GM12801 (cell line): Measurements from ENCODE around the gene ALAS1.

Experiments used
- CTCF ChIP-seq: IDR thresholded peaks from one replicate; pipeline ENCODE4 v1.5.1; 2011; ENCODE audit warnings: control low read depth; ENCODE audit not compliant: insufficient read length; ENCODE audit errors: extremely low read depth

ALAS1 gene

GRCh38 chr3:52227117-52227516 lies 29.2 kb downstream of the ALAS1 start:
- TF ChIP-seq CTCF, result no peak

- TF ChIP-seq CTCF, result no peak
Observed at GRCh38 chr3:52227766-52228165, 29.8 kb downstream of the ALAS1 start.

- no peak for TF ChIP-seq CTCF
Observed at GRCh38 chr3:52228266-52228665, 30.3 kb downstream of the ALAS1 start.

GRCh38 chr3:52228751-52229291 lies 30.9 kb downstream of the ALAS1 start:
- TF ChIP-seq CTCF, result no peak

GRCh38 chr3:52229656-52230055 lies 31.7 kb downstream of the ALAS1 start:
- no peak for TF ChIP-seq CTCF

GRCh38 chr3:52230461-52230860 lies 32.5 kb downstream of the ALAS1 start:
- TF ChIP-seq CTCF, result no peak

GRCh38 chr3:52230889-52231499 lies 33.0 kb downstream of the ALAS1 start:
- TF ChIP-seq CTCF, result no peak
